Astrocyte (in vitro differentiated cells and primary cell): Measurements from ENCODE around the gene VAV2. TPM values are rescaled to one million over a fixed set of nuclear protein-coding genes. Genes with fewer than 3 reads are reported as not detected.
A peak's percentile ranks its signal among the peaks of the same experiment; 100 is the strongest.

Source experiments
- DNase-seq: peaks from one replicate; pipeline ENCODE4 v3.0.0-alpha.2; 2010; ENCODE audit warnings: low read depth
- FAIRE-seq: peaks from 2 replicates; lab custom pipeline; 2011; peaks lifted over from hg19 to GRCh38; lab: Jason Lieb, UNC
- H2AFZ ChIP-seq: 2 replicates; pipeline ENCODE4 v1.6.0; 2012; ENCODE audit warnings: low read depth, low read length, inconsistent platforms
- H3K27ac ChIP-seq: 2 replicates; pipeline ENCODE4 v1.5.1; 2011; ENCODE audit warnings: low read depth, low read length, inconsistent platforms
- H3K27me3 ChIP-seq: 2 replicates; pipeline ENCODE4 v1.6.0; 2011; ENCODE audit warnings: low read length, inconsistent platforms; ENCODE audit not compliant: insufficient read depth
- H3K36me3 ChIP-seq: 2 replicates; pipeline ENCODE4 v1.5.1; 2011; ENCODE audit warnings: low read length, inconsistent platforms; ENCODE audit not compliant: insufficient read depth
- H3K4me1 ChIP-seq: 2 replicates; pipeline ENCODE4 v1.5.1; 2011; ENCODE audit warnings: low read length, inconsistent platforms; ENCODE audit not compliant: insufficient read depth
- H3K4me2 ChIP-seq: 2 replicates; pipeline ENCODE4 v1.6.0; 2012; ENCODE audit warnings: low read length, inconsistent platforms
- H3K4me3 ChIP-seq: 2 replicates; pipeline ENCODE4 v1.5.1; 2011; ENCODE audit warnings: low read depth, mild to moderate bottlenecking, low read length, inconsistent platforms; ENCODE audit not compliant: insufficient read depth
- H3K79me2 ChIP-seq: 2 replicates; pipeline ENCODE4 v1.6.0; 2012; ENCODE audit warnings: mild to moderate bottlenecking, low read length, inconsistent platforms; ENCODE audit not compliant: insufficient read depth
- H3K9ac ChIP-seq: 2 replicates; pipeline ENCODE4 v1.6.0; 2012; ENCODE audit warnings: mild to moderate bottlenecking, low read length, inconsistent platforms
- H3K9me3 ChIP-seq: 2 replicates; pipeline ENCODE4 v1.5.1; 2012; ENCODE audit warnings: low read depth, mild to moderate bottlenecking, low read length, inconsistent platforms; ENCODE audit not compliant: insufficient read depth
- H4K20me1 ChIP-seq: 2 replicates; pipeline ENCODE4 v1.6.0; 2012; ENCODE audit warnings: low read length, inconsistent platforms; ENCODE audit not compliant: insufficient read depth
- H3K27ac Mint-ChIP-seq: one replicate; pipeline ENCODE4 v1.8.0; 2021; ENCODE audit warnings: mild to moderate bottlenecking, mixed read lengths; ENCODE audit not compliant: unreplicated experiment
- H3K27me3 Mint-ChIP-seq: one replicate; pipeline ENCODE4 v1.8.0; 2021; ENCODE audit warnings: low read depth, mixed read lengths; ENCODE audit not compliant: unreplicated experiment
- H3K36me3 Mint-ChIP-seq: one replicate; pipeline ENCODE4 v1.8.0; 2021; ENCODE audit warnings: low read depth, mixed read lengths; ENCODE audit not compliant: unreplicated experiment
- H3K4me1 Mint-ChIP-seq: one replicate; pipeline ENCODE4 v1.8.0; 2021; ENCODE audit warnings: low read depth, mixed read lengths; ENCODE audit not compliant: unreplicated experiment
- H3K4me3 Mint-ChIP-seq: one replicate; pipeline ENCODE4 v1.8.0; 2021; ENCODE audit warnings: mild to moderate bottlenecking, moderate library complexity, mixed read lengths; ENCODE audit not compliant: unreplicated experiment
- H3K9me3 Mint-ChIP-seq: one replicate; pipeline ENCODE4 v1.8.0; 2021; ENCODE audit warnings: mild to moderate bottlenecking, mixed read lengths; ENCODE audit not compliant: unreplicated experiment
- CTCF ChIP-seq: IDR thresholded peaks from 2 replicates; pipeline ENCODE4 v1.5.1; 2011; ENCODE audit warnings: low read depth, mild to moderate bottlenecking, inconsistent platforms, low read length, moderate library complexity; ENCODE audit not compliant: insufficient read depth
- EZH2 ChIP-seq: IDR thresholded peaks from 2 replicates; pipeline ENCODE4 v1.6.1; 2012; ENCODE audit warnings: mild to moderate bottlenecking, low read length, inconsistent platforms; ENCODE audit not compliant: insufficient read depth
- total RNA-seq: library from RNA; stranded (reverse); gene quantifications from 2 replicates; pipeline ENCODE4 v1.2.1, GENCODE V29; 2021

The VAV2 gene
- total RNA-seq, 1 donor from 2014 or later: 36.5 TPM

- Histone ChIP-seq H3K4me1 (peaks cover 25% of the 10 kb centered on the region), H3K4me2 (peak overlapping the region; percentile 77), H3K36me3 (no peaks in the 10 kb centered on the region), H2AFZ (no peak overlapping the region), H3K9ac (peak overlapping the region; percentile 68), H3K27me3 (no peaks in the 10 kb centered on the region), H3K27ac (peak overlapping the region; percentile 45), H4K20me1 (peaks cover 86% of the 10 kb centered on the region), H3K79me2 (peaks cover 81% of the 10 kb centered on the region), H3K9me3 (no peaks in the 10 kb centered on the region), H3K4me3 (peak overlapping the region; percentile 17)
- Mint-ChIP-seq H3K27me3 (no peaks in the 10 kb centered on the region), H3K36me3 (peaks cover 2% of the 10 kb centered on the region), H3K27ac (peak overlapping the region; percentile 91), H3K4me3 (peak overlapping the region; percentile 63), H3K4me1 (peaks cover 34% of the 10 kb centered on the region), H3K9me3 (no peaks in the 10 kb centered on the region)
- TF ChIP-seq CTCF: no peak
- TF ChIP-seq EZH2: no peak
- DNase-seq (no peak), FAIRE-seq (no peak)
Observed at GRCh38 chr9:133956520-133957076, 35.5 kb downstream of the VAV2 start.

- FAIRE-seq: no peak
- H3K4me1 ChIP-seq: peaks cover 25% of the 10 kb centered on the region
- TF ChIP-seq CTCF: no peak
- TF ChIP-seq EZH2: no peak
Observed at GRCh38 chr9:133955821-133956411, 36.2 kb downstream of the VAV2 start.

More at GRCh38 chr9:133955821-133956411, 36.2 kb downstream of the VAV2 start:
- Histone ChIP-seq H3K79me2 (peaks cover 81% of the 10 kb centered on the region), H3K9me3 (no peaks in the 10 kb centered on the region), H4K20me1 (peaks cover 86% of the 10 kb centered on the region), H3K27me3 (no peaks in the 10 kb centered on the region), H3K9ac (peak overlapping the region; percentile 68), H3K36me3 (no peaks in the 10 kb centered on the region), H3K27ac (peak overlapping the region; percentile 45), H3K4me3 (no peak overlapping the region), H2AFZ (no peak overlapping the region), H3K4me2 (peak overlapping the region; percentile 77)
- Mint-ChIP-seq H3K27me3 (no peaks in the 10 kb centered on the region), H3K4me3 (peak overlapping the region; percentile 63), H3K27ac (peak overlapping the region; percentile 91), H3K36me3 (peaks cover 2% of the 10 kb centered on the region), H3K9me3 (no peaks in the 10 kb centered on the region), H3K4me1 (peaks cover 32% of the 10 kb centered on the region)
- DNase-seq: peak; percentile 20
